Spinal cord (tissue), 10 donors: ENCODE results near the gene PGS1. TPM values are rescaled to one million over a fixed set of nuclear protein-coding genes. Genes with fewer than 3 reads are reported as not detected.

Source experiments
- DNase-seq, 6 donors: peaks; one replicate each; pipeline versions ENCODE4 v3.0.0 to v3.0.0-alpha.2; 2013 to 2015; ENCODE audit warnings: low spot score in 6 of 6, low read depth in 4 of 6
- H3K27ac ChIP-seq: one replicate; pipeline ENCODE4 v1.5.1; 2013; ENCODE audit warnings: low read depth, low read length, control low read depth
- H3K27me3 ChIP-seq: one replicate; pipeline ENCODE4 v1.6.1; 2013; ENCODE audit warnings: low read length; ENCODE audit not compliant: control insufficient read depth, insufficient read depth
- H3K36me3 ChIP-seq: one replicate; pipeline ENCODE4 v1.6.1; 2013; ENCODE audit warnings: low read length; ENCODE audit not compliant: control insufficient read depth, insufficient read depth
- H3K4me1 ChIP-seq: one replicate; pipeline ENCODE4 v1.6.1; 2013; ENCODE audit warnings: low read length; ENCODE audit not compliant: control insufficient read depth, insufficient read depth
- H3K4me3 ChIP-seq: one replicate; pipeline ENCODE4 v1.5.1; 2013; ENCODE audit warnings: low read depth, low read length, control low read depth
- H3K9me3 ChIP-seq: one replicate; pipeline ENCODE4 v1.6.1; 2013; ENCODE audit warnings: low read length; ENCODE audit not compliant: control insufficient read depth, insufficient read depth
- WGBS: methylation state at CpG from one replicate; pipeline ENCODE4 v1.1.5; 2013; ENCODE audit warnings: missing lambda C conversion rate; ENCODE audit not compliant: insufficient coverage; 5-methylcytosine and 5-hydroxymethylcytosine counted together
- polyA plus RNA-seq, 2 donors: library from polyadenylated mRNA; unstranded; fragments of 120-200 nt; gene quantifications; one replicate each; pipeline ENCODE4 v1.2.1, GENCODE V29; 2013; ENCODE audit not compliant: insufficient read length in 2 of 2
- total RNA-seq, 2 donors: library from RNA; depleted of rRNA in 1 of 2; stranded (reverse); fragments of 120-200 nt in 1 of 2; fragments of >200 nt in 1 of 2; gene quantifications; one replicate each; pipeline versions ENCODE4 v1.2.3 to v1.2.4, GENCODE V29; 2013 to 2014
- donor health status: healthy.

Gene PGS1
- total and polyA plus RNA-seq, 4 donors, result 33.4 to 51.1 (median 40.7) TPM

GRCh38 chr17:78395155-78395554 lies 16.7 kb downstream of the PGS1 start:
- no peak overlapping the region for H3K4me3 ChIP-seq
- WGBS, result 100% methylated on average over 1 of the region's 2 CpGs
- H3K27ac ChIP-seq, result no peak overlapping the region
- peaks cover 3% of the 10 kb centered on the region for H3K4me1 ChIP-seq
- H3K9me3 ChIP-seq, result no peaks in the 10 kb centered on the region
- H3K27me3 ChIP-seq, result no peaks in the 10 kb centered on the region
- no peak for DNase-seq
- H3K36me3 ChIP-seq, result peaks cover 58% of the 10 kb centered on the region

DNA sequence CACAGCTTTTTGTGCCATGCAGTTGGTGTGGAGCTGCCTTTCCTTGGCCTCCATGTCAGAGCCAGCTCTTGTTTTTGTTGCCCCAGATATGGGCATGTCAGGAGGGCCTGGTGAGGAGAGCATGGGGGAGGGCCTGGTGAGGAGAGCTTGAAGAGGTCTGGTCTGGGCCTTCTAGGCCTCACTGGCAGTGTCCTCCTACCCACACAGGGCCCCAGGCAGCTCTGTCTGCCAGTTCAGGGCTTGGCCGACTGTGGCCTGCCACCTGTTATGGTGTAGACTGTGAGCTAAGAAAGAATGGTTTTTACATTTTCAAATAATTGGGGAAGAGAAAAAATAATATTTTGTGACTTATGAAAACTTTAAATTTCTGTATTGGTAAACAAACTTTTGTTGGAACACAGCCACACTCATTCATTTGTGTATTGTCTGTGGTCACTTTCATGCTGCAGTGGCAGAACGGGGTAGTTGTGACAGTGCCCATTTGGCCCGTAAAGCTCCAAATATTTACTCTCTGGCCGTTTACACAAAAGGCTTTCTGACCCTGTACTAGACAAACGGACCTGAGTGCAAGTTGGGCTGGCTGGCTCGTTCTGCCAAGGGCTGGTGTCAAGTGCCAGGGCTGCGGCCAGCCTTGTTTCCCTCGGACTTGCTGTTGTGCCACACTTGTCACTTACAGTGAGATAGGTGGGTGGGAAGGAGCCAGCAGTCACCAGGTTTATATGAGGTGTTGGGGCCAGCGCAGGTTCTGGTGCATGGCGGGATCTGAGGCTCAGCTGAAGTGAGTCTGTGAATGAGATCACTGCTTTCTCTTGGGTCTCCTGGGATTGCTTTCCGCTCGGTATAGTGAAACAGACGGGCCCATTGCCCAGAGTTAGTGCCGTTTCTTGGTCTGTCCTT lies 18.2 kb downstream of the PGS1 start:
- Histone ChIP-seq H3K9me3 (no peaks in the 10 kb centered on the region), H3K4me3 (no peak overlapping the region), H3K27ac (no peak overlapping the region), H3K27me3 (no peaks in the 10 kb centered on the region), H3K36me3 (peaks cover 69% of the 10 kb centered on the region), H3K4me1 (peaks cover 3% of the 10 kb centered on the region)
- no peak for DNase-seq
- 75% methylated on average over 14 of the region's 14 CpGs for WGBS

GRCh38 chr17:78397681-78398101 lies 19.2 kb downstream of the PGS1 start:
- Histone ChIP-seq H3K27me3 (no peaks in the 10 kb centered on the region), H3K4me3 (no peak overlapping the region), H3K27ac (no peak overlapping the region), H3K36me3 (peaks cover 78% of the 10 kb centered on the region), H3K4me1 (peaks cover 3% of the 10 kb centered on the region), H3K9me3 (no peaks in the 10 kb centered on the region)
- no peak for DNase-seq
- 77% methylated on average over 6 of the region's 13 CpGs for WGBS

DNA sequence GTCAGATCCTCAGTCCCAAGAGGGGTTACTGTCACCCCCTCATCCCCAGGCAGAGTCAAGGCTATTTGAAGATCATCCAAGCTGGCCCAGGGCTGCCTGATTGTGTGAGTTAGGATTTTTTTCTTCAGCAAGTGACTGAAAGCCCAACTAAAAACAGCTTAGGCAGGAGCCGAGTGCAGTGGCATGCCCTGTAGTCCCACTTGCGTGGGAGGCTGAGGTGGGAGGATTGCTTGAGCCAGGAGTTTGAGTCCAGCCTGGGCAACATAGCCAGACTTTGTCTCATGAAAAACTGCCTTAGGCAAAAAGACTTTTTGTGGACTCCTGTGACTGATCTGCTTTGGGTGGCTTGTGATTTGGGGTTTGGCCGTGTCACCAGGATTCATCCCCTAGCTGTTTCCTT lies 19.9 kb downstream of the PGS1 start:
- no peaks in the 10 kb centered on the region for H3K27me3 ChIP-seq
- peaks cover 85% of the 10 kb centered on the region for H3K36me3 ChIP-seq
- no peak overlapping the region for H3K4me3 ChIP-seq
- H3K27ac ChIP-seq, result no peak overlapping the region
- DNase-seq, result no peak
- H3K9me3 ChIP-seq, result no peaks in the 10 kb centered on the region
- H3K4me1 ChIP-seq, result peaks cover 3% of the 10 kb centered on the region
- 95% methylated on average over 3 of the region's 3 CpGs for WGBS

DNA sequence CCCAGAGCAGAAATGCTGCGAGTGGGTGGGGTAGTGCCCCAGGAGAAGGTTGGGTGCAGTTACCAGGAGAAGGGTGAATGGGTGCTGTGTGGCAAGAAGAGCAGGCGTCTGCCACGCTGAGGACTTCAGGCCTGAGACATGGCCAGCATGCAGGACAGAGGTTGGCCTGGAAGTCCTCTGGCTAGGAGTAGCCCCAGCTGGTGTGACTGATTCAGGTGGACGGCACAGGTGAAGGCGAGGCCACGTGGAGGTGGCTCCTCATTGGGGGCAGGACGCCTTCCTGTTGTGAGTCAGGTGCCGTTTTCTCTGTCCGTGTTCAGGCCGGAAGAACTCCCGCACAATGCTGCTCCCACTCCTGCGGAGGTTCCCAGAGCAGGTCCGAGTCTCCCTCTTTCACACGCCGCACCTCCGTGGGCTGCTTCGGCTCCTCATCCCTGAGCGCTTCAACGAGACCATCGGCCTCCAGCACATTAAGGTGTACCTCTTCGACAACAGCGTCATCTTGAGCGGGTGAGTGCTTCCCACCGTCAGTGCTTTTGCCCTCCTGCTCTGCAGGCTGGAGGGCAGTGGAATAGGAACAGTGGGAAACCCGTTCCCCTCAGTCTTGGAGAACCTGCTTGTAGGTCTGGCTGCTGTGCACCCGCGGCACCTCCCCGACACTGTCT lies 20.7 kb downstream of the PGS1 start:
- peaks cover 91% of the 10 kb centered on the region for H3K36me3 ChIP-seq
- no peak for DNase-seq
- no peak overlapping the region for H3K27ac ChIP-seq
- peaks cover 3% of the 10 kb centered on the region for H3K4me1 ChIP-seq
- 91% methylated on average over 28 of the region's 28 CpGs for WGBS
- no peaks in the 10 kb centered on the region for H3K27me3 ChIP-seq
- no peaks in the 10 kb centered on the region for H3K9me3 ChIP-seq
- H3K4me3 ChIP-seq, result no peak overlapping the region

- no peak for DNase-seq
- WGBS, result 91% methylated on average over 5 of the region's 6 CpGs
Observed at GRCh38 chr17:78399693-78400144, 21.3 kb downstream of the PGS1 start.

DNA sequence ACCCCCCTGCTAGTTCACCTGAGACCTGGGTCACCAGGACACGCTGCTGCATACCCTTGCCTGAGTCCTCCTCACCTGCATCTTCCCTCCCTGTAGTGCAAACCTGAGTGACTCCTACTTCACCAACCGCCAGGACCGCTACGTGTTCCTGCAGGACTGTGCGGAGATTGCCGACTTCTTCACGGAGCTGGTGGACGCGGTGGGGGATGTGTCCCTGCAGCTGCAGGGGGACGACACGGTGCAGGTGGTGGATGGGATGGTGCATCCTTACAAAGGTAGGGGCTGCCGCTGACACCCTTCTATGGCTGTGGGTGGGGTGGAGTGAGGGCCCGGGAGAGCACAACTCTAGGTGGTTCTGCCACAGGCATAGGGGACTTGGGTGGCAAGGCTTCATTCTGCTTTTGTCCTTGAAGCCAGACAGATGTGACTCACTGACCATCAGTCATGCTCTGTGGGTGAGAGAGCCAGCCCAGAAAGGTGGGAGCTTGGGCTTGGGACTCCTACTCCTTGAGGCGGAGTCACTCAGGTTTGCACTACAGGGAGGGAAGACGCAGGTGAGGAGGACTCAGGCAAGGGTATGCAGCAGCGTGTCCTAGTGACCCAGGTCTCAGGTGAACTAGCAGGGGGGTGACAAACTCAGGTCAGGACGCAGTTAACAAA lies 22.3 kb downstream of the PGS1 start:
- peaks cover 98% of the 10 kb centered on the region for H3K36me3 ChIP-seq
- H3K27ac ChIP-seq, result no peak overlapping the region
- H3K9me3 ChIP-seq, result no peaks in the 10 kb centered on the region
- no peaks in the 10 kb centered on the region for H3K4me1 ChIP-seq
- 90% methylated on average over 17 of the region's 17 CpGs for WGBS
- H3K27me3 ChIP-seq, result no peaks in the 10 kb centered on the region
- no peak overlapping the region for H3K4me3 ChIP-seq
- DNase-seq, result no peak

More at GRCh38 chr17:78399693-78400144, 21.3 kb downstream of the PGS1 start:
- Histone ChIP-seq H3K4me3 (no peak overlapping the region), H3K27ac (no peak overlapping the region), H3K4me1 (peaks cover 2% of the 10 kb centered on the region), H3K9me3 (no peaks in the 10 kb centered on the region), H3K27me3 (no peaks in the 10 kb centered on the region), H3K36me3 (peaks cover 91% of the 10 kb centered on the region)

DNA sequence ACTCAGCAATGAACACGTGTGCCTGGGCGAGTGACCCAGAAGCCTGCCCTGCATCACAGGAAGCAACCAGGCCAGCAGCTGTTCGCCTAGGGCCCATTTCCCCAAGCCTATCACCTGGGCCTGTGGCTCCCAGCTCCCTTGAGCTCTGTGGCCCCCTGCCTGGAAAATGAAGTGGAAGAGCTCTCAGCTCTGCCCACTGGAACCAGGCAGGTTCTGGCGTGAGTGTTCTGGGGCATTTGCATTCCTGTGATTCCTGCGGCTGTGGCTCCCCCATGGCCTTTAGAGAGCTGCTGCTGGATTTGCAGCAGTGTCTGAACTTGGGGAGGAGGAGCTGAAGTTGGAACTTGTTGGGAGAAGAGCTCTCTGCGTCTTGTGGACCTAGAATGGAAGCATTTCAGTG lies 22.8 kb downstream of the PGS1 start:
- Histone ChIP-seq H3K27ac (no peak overlapping the region), H3K27me3 (no peaks in the 10 kb centered on the region), H3K9me3 (no peaks in the 10 kb centered on the region), H3K4me3 (no peak overlapping the region), H3K36me3 (peaks cover 98% of the 10 kb centered on the region), H3K4me1 (no peaks in the 10 kb centered on the region)
- DNase-seq, result no peak
- 81% methylated on average over 6 of the region's 6 CpGs for WGBS

- peaks cover under 1% of the 10 kb centered on the region for H3K4me1 ChIP-seq
- 86% methylated on average over 8 of the region's 8 CpGs for WGBS
- H3K36me3 ChIP-seq, result peaks cover 98% of the 10 kb centered on the region
- H3K27me3 ChIP-seq, result no peaks in the 10 kb centered on the region
- no peak overlapping the region for H3K27ac ChIP-seq
- no peak for DNase-seq
- H3K4me3 ChIP-seq, result no peak overlapping the region
- no peaks in the 10 kb centered on the region for H3K9me3 ChIP-seq
Observed at GRCh38 chr17:78401891-78402290, 23.4 kb downstream of the PGS1 start.
